ENCODE results near the gene ARAP2. TPM values are rescaled to one million over a fixed set of nuclear protein-coding genes. Genes with fewer than 3 reads are reported as not detected.

Gene ARAP2
- total RNA-seq, 1 experiment from 2014 or later, result 5.5 TPM

- no peak for ATAC-seq
- H3K27me3 ChIP-seq (ENCODE audit: control insufficient read depth, insufficient read depth, low read length), result no peaks in the 10 kb centered on the region
- no peaks in the 10 kb centered on the region for H3K4me1 ChIP-seq (ENCODE audit: control insufficient read depth, insufficient read depth, low read length)
- no peaks in the 10 kb centered on the region for H3K36me3 ChIP-seq (ENCODE audit: control insufficient read depth, insufficient read depth, low read length)
- in situ Hi-C loops (cut with HindIII; ENCODE audit: low pct_unique_long_range_greater_than_20kb, low sequenced_read_pairs), result no loop called here
- no peak for TF ChIP-seq SIN3A (IDR thresholded peaks at IDR 0.05; ENCODE audit: borderline replicate concordance, insufficient read depth, low read depth, low read length)
- TF ChIP-seq CTCF (IDR thresholded peaks at IDR 0.05), result no peak
- TF ChIP-seq POLR2AphosphoS5 (IDR thresholded peaks at IDR 0.05; ENCODE audit: low read depth, low read length), result no peak
- no peak for TF ChIP-seq REST (IDR thresholded peaks at IDR 0.05; ENCODE audit: insufficient read depth in 1 of 2, low read depth in 2 of 2, low read length in 1 of 2)
- TF ChIP-seq TCF7L2 (IDR thresholded peaks at IDR 0.05; ENCODE audit: low read depth, low read length), result no peak
- no peak overlapping the region for H3K4me3 ChIP-seq (ENCODE audit: low read depth in 2 of 2, low read length in 2 of 2)
- DNase-seq (ENCODE audit: low read depth, low spot score), result no peak
- CTCF ChIA-PET, result no interaction called here
- intact Hi-C loops (cut with micrococcal nuclease; ENCODE audit: unreplicated experiment), result no loop called here
- H3K9me3 ChIP-seq (ENCODE audit: control insufficient read depth, insufficient read depth, low read depth, low read length), result no peaks in the 10 kb centered on the region
- POLR2A ChIA-PET, result no interaction called here
- no peak overlapping the region for H3K27ac ChIP-seq (ENCODE audit: low read length)
- BruUV-seq (replicated peaks), result no TSS peak
Measured at GRCh38 chr4:36067116-36067515, 177.2 kb downstream of the ARAP2 start.

GRCh38 chr4:36065274-36065871 lies 178.9 kb downstream of the ARAP2 start:
- in situ Hi-C loops (cut with HindIII; ENCODE audit: low pct_unique_long_range_greater_than_20kb, low sequenced_read_pairs) (no loop called here), intact Hi-C loops (cut with micrococcal nuclease; ENCODE audit: unreplicated experiment) (no loop called here)
- no TSS peak for BruUV-seq (replicated peaks)
- POLR2A ChIA-PET, result no interaction called here
- Histone ChIP-seq H3K36me3 (ENCODE audit: control insufficient read depth, insufficient read depth, low read length) (no peaks in the 10 kb centered on the region), H3K27me3 (ENCODE audit: control insufficient read depth, insufficient read depth, low read length) (no peaks in the 10 kb centered on the region), H3K4me1 (ENCODE audit: control insufficient read depth, insufficient read depth, low read length) (no peaks in the 10 kb centered on the region), H3K27ac (ENCODE audit: low read length) (no peak overlapping the region), H3K4me3 (ENCODE audit: low read depth in 2 of 2, low read length in 2 of 2) (no peak overlapping the region), H3K9me3 (ENCODE audit: control insufficient read depth, insufficient read depth, low read depth, low read length) (no peaks in the 10 kb centered on the region)
- CTCF ChIA-PET, result no interaction called here
- no peak for ATAC-seq
- no peak for DNase-seq (ENCODE audit: low read depth, low spot score)
- TF ChIP-seq REST (IDR thresholded peaks at IDR 0.05; ENCODE audit: insufficient read depth in 1 of 2, low read depth in 2 of 2, low read length in 1 of 2) (no peak), TCF7L2 (IDR thresholded peaks at IDR 0.05; ENCODE audit: low read depth, low read length) (no peak), CTCF (IDR thresholded peaks at IDR 0.05) (no peak), SIN3A (IDR thresholded peaks at IDR 0.05; ENCODE audit: borderline replicate concordance, insufficient read depth, low read depth, low read length) (no peak), POLR2AphosphoS5 (IDR thresholded peaks at IDR 0.05; ENCODE audit: low read depth, low read length) (no peak)

All from Panc1 (cell line).